BE2C (cell line): ENCODE results near the gene PRKX.
"Not testable (repeated sequence)": the region's sequence is repeated elsewhere in the genome, so short reads cannot be mapped to it uniquely, and the experiment has no call there.

ENCODE experiments used
- DNase-seq: peaks from one replicate; pipeline ENCODE4 v3.0.0-alpha.2; 2020
- H3K27me3 ChIP-seq: fragments of 250-450 bp; sonication (Bioruptor Pico); 2 replicates; pipeline ENCODE4 v1.5.1; 2020; ENCODE audit warnings: mild to moderate bottlenecking
- H3K36me3 ChIP-seq: fragments of 250-450 bp; sonication (Bioruptor Pico); 2 replicates; pipeline ENCODE4 v1.5.1; 2020; ENCODE audit warnings: mild to moderate bottlenecking
- H3K4me1 ChIP-seq: fragments of 250-450 bp; sonication (Bioruptor Pico); 2 replicates; pipeline ENCODE4 v1.5.1; 2020
- H3K4me3 ChIP-seq: 2 replicates; pipeline ENCODE4 v1.5.1; 2011; ENCODE audit warnings: low read depth, low read length
- H3K9me3 ChIP-seq: fragments of 250-450 bp; sonication (Bioruptor Pico); 2 replicates; pipeline ENCODE4 v1.5.1; 2020
- TF ChIP-seq, protein P1 (sequence below): IDR thresholded peaks from 2 replicates; pipeline ENCODE4 v1.5.1; 2012; ENCODE audit warnings: mild to moderate bottlenecking, low read depth, low read length

Gene PRKX

DNA sequence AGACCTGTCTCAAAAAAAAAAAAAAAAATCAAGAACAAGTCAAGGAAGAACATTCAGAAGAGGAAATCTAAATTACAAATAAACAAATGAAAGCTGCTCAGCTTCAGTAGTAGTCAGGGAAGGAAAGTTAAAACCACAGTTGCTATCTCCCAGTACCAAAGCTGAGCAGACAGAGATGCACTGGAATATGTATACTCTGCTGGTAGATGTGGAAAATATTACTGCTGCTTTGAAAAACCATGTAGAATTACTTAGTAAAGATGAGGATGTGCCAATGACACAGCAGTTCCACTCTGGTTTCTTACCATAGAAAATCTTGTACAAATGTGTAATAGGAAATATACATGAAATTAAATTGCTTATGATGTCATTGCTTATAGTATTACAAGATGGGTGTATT, 25.1 kb upstream of the PRKX start:
- Histone ChIP-seq H3K27me3 (no peaks in the 10 kb centered on the region), H3K4me1 (no peaks in the 10 kb centered on the region), H3K4me3 (no peak overlapping the region), H3K9me3 (no peaks in the 10 kb centered on the region), H3K36me3 (no peaks in the 10 kb centered on the region)
- DNase-seq: no peak
- TF ChIP-seq, protein P1, sequence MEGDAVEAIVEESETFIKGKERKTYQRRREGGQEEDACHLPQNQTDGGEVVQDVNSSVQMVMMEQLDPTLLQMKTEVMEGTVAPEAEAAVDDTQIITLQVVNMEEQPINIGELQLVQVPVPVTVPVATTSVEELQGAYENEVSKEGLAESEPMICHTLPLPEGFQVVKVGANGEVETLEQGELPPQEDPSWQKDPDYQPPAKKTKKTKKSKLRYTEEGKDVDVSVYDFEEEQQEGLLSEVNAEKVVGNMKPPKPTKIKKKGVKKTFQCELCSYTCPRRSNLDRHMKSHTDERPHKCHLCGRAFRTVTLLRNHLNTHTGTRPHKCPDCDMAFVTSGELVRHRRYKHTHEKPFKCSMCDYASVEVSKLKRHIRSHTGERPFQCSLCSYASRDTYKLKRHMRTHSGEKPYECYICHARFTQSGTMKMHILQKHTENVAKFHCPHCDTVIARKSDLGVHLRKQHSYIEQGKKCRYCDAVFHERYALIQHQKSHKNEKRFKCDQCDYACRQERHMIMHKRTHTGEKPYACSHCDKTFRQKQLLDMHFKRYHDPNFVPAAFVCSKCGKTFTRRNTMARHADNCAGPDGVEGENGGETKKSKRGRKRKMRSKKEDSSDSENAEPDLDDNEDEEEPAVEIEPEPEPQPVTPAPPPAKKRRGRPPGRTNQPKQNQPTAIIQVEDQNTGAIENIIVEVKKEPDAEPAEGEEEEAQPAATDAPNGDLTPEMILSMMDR: no peak

DNA sequence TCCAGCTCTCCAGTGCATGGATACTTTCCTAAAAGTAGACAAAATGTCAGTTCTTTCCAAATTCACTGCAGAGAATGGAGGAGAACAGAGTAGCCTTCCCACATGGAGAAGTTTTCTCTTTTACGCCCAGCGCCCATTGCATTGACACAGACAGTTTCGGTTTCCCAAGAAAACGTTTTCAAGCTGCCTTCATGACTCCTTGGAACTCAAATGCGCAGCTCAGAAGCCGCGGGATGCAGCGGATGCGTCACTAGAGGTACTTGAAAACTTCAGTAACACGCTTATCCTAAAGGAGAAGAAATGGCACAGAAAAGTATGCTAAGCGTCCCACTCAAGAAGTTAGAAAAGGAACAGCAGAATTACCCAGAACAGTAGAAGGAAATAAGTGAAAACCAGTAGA, 23.1 kb upstream of the PRKX start:
- not testable (repeated sequence) for H3K36me3 ChIP-seq, H3K4me1 ChIP-seq, DNase-seq, H3K9me3 ChIP-seq, H3K27me3 ChIP-seq, H3K4me3 ChIP-seq

DNA sequence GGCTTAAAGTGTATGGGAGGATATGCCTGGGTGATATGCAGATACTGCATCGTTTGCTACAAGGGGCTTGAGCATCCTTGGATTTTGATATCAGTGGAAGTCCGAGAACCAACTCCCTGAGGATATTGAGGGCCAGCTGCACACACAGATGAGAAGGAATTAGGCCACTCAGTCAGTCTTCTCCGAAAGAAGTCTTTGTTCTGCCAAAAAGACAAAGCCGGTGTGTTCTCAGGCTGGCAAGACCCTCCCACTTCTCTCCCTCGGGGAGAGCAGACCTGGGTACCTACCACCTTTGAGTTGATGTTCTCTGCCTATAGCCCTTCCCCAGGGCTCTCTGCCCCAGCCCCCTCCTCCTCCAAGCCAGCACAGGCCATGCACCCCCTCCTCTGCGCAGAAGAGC, 22.4 kb upstream of the PRKX start:
- DNase-seq, H3K27me3 ChIP-seq, H3K4me1 ChIP-seq, H3K4me3 ChIP-seq, H3K9me3 ChIP-seq, H3K36me3 ChIP-seq: not testable (repeated sequence)

DNA sequence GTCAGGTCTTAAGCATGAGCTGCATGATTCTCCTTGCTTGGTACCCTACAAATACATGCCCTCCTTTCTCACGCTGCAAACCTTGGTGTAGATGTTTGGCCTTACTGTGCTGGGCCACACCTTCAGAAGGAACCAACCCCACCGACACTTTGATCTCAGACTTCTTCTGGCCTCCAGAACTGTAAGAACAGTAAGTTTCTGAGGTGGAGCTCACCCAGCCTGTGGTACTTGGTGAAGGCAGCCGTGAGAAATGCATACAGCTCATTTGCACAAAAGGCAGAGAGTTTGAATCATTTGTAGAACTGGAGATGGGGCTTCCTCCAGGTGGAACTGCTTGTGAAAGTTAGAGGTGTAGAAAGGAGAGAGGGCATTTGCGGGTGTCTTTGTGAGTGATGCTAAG, 21.0 kb upstream of the PRKX start:
- H3K4me3 ChIP-seq, DNase-seq, H3K36me3 ChIP-seq, H3K9me3 ChIP-seq, H3K27me3 ChIP-seq, H3K4me1 ChIP-seq: not testable (repeated sequence)

DNA sequence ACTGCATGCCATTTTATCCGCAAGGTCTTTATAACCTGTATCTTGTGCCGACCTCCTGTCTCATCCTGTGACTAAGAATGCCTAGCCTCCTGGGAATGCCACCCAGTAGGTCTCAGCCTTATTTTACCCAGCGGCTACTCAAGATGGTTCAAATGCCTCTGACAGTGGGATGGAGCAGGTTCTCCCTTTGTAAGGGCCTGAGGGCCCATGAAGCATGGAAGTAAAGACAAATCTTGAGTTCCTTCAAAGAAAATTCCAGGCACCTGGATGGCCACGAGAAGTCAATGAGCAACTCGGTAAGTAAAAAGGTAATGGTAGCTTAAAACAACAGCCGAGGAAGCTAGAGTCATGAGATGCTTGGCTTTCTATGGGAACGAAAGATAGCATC, 19.6 kb upstream of the PRKX start:
- H3K36me3 ChIP-seq: no peaks in the 10 kb centered on the region

DNA sequence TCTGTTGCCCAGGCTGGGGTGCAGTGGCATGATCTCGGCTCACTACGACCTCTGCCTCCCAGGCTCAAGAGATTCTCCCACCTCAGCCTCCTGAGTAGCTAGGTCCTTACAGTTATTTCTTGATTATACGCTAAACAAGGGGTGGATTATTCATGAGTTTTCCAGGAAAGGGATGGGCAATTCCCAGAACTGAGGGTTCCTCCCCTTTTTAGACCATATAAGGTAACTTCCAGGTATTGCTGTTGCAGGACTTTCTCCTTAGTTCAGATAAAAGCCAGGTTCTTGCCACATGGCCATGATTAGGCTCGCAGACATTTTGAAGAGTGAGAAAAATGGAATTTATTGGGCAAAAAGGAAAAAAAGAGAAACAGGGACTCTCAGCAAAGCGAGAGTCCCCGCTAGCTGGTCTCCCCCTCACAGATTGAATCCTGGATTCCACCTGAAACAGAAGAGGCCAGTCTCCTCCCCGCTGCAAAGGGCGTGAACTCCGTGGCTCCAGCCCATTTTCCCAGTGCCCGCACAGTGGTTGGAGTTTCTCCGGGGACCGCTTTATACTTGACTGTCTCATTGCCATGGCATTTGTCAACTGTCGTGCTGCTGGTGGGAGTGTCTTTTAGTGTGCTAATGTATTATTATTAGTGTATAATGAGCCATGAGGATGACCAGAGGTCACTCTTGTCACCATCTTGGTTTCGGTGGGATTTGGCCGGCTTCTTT, 19.0 kb upstream of the PRKX start:
- not testable (repeated sequence) for DNase-seq, H3K4me3 ChIP-seq, H3K27me3 ChIP-seq, H3K9me3 ChIP-seq, H3K36me3 ChIP-seq, H3K4me1 ChIP-seq

More for the DNA sequence above, 19.6 kb upstream of the PRKX start:
- Histone ChIP-seq H3K27me3 (no peaks in the 10 kb centered on the region), H3K4me3 (no peak overlapping the region), H3K9me3 (no peaks in the 10 kb centered on the region), H3K4me1 (no peaks in the 10 kb centered on the region)
- DNase-seq: no peak
- TF ChIP-seq, protein P1: no peak

DNA sequence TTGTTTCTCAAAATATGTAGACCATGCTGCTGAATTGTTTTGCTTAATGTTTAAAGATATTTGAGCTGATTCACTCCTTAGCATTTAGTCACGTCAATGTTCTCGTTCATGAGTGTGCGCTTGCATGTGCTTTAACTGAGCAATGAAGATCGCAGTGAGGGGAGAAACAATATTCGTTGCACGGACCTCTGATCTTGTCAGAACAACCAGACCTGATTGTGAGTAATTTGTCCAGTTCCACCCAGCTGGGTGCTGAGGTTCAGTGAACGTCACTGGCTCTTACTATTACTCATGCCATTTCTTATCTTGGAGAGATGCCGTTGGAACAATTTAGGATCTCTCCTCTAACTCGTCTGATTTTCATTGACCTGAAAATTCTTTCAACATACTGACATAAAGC, 15.0 kb upstream of the PRKX start:
- TF ChIP-seq, protein P1: no peak
- H3K36me3 ChIP-seq: no peaks in the 10 kb centered on the region
- no peaks in the 10 kb centered on the region for H3K27me3 ChIP-seq
- no peak for DNase-seq
- no peaks in the 10 kb centered on the region for H3K9me3 ChIP-seq
- no peak overlapping the region for H3K4me3 ChIP-seq
- H3K4me1 ChIP-seq: no peaks in the 10 kb centered on the region

DNA sequence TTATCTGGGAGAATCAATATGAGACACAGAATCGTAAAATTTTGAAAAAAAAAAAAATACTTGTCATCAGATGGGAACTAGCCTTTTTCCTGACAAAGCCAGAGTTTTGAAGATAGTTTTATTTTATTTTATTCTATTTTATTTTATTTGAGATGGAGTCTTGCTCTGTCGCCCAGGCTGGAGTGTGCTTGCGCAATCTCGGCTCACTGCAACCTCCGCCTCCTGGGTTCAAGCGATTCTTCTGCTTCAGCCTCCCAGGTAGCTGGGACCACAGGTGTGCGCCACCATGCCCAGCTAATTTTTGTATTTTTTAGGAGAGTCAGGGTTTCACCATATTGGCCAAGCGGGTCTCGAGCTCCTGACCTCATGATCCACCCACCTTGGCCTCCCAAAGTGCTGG, 10.0 kb upstream of the PRKX start:
- H3K4me1 ChIP-seq, DNase-seq, H3K27me3 ChIP-seq, H3K9me3 ChIP-seq, H3K36me3 ChIP-seq, H3K4me3 ChIP-seq: not testable (repeated sequence)

DNA sequence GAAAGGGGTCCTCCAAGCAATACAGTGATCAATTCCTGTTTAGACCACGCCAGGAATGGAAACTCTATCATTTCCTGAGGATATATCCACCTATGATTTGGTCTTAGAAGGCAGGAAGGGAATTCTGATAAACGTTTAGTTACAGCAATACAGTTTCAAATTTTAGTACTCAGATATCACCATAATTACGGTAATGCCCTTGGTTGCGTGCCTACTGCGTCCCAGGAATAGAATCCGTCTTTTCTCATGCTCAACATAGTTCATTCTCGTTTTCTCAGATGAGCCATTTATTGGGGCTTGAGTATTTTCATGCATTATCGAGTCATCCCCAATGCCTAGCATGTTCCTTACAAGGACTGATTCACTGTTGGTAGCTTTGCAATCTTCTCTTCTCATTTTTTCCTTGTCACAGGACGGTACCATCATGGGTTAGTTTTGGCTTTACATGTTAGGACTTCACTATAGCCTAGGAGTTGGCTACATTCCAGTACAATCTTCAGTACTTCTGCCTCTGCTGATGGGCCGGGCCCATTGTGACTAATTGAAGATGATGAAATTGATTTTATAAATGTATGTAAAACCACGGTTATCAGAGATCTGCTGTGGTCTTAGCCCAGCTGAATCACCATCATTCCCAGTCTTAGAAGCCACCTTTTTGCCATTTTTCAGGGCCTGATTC, 4.4 kb upstream of the PRKX start:
- Histone ChIP-seq H3K27me3 (no peaks in the 10 kb centered on the region), H3K36me3 (no peaks in the 10 kb centered on the region), H3K9me3 (no peaks in the 10 kb centered on the region), H3K4me1 (no peaks in the 10 kb centered on the region), H3K4me3 (no peak overlapping the region)
- TF ChIP-seq, protein P1: no peak
- no peak for DNase-seq
